K562 (cell line): ENCODE data around the gene PFKFB2. TPM values are rescaled to one million over a fixed set of nuclear protein-coding genes. Genes with fewer than 3 reads are reported as not detected.

ENCODE experiments used
- ATAC-seq: fragments of 200-7000 bp; cut with Tn5 transposase; 3 replicates; pipeline ENCODE4 v1.9.1; 2020; ENCODE audit warnings: moderate library complexity
- BruUV-seq: library from RNA; stranded (reverse); fragments of 400-500 nt; replicated peaks from 2 replicates; lab custom pipeline; 2021; lab: Mats Ljungman, UMichigan
- CTCF ChIA-PET: fragments of 300-600 bp; formaldehyde crosslinking; extraction: SDS; loops from one replicate; lab custom pipeline; 2021; ENCODE audit warnings: low intra/inter-chr PET ratio; lab: Yijun Ruan, JAX
- POLR2A ChIA-PET: fragments of 300-600, 350-650 bp; sonication (Branson Sonifier 250); formaldehyde crosslinking; extraction: SDS; loops from one replicate; lab custom pipeline; 2021; ENCODE audit warnings: antibody characterized with exemption, inconsistent platforms; lab: Yijun Ruan, JAX
- DNase-seq, 4 experiments: peaks; one replicate each; pipeline versions ENCODE4 v3.0.0 to v3.0.0-alpha.2; 2011 to 2018; ENCODE audit warnings: low spot score in 3 of 4, mixed read lengths in 3 of 4; ENCODE audit errors: extremely low read depth in 1 of 4
- FAIRE-seq: peaks from 2 replicates; lab custom pipeline; 2011; peaks lifted over from hg19 to GRCh38; lab: Jason Lieb, UNC
- H2AFZ ChIP-seq: 2 replicates; pipeline ENCODE4 v1.6.0; 2011; ENCODE audit warnings: low read depth, low read length, control low read depth, inconsistent platforms
- H3K27ac ChIP-seq: fragments of 200-600 bp; 3 replicates; pipeline ENCODE4 v1.8.0; 2011; ENCODE audit warnings: low read depth, mild to moderate bottlenecking, control low read depth, inconsistent platforms, low read length, moderate library complexity, mixed read lengths; ENCODE audit errors: extremely low read depth
- H3K27me3 ChIP-seq, 2 experiments: fragments of 300-600 bp in 1 of 2; 2 replicates in 1 of 2; 3 replicates in 1 of 2; pipeline versions ENCODE4 v1.6.0 to v1.8.0; 2011; ENCODE audit warnings: inconsistent platforms in 2 of 2, low read length in 2 of 2, mild to moderate bottlenecking in 1 of 2, mixed read lengths in 1 of 2, moderate library complexity in 1 of 2; ENCODE audit not compliant: control insufficient read depth in 2 of 2, insufficient read depth in 2 of 2
- H3K36me3 ChIP-seq: fragments of 300-600 bp; 3 replicates; pipeline ENCODE4 v1.8.0; 2011; ENCODE audit warnings: mild to moderate bottlenecking, low read length, inconsistent platforms; ENCODE audit not compliant: control insufficient read depth, insufficient read depth
- H3K4me1 ChIP-seq, 2 experiments: fragments of 200-600 bp in 1 of 2; replicated peaks in 1 of 2; 2 replicates in 1 of 2; 3 replicates in 1 of 2; pipeline versions ENCODE4 v1.5.1 to v1.8.0; 2011; ENCODE audit warnings: inconsistent platforms in 2 of 2, low read length in 2 of 2, mild to moderate bottlenecking in 1 of 2, mixed read lengths in 1 of 2, moderate library complexity in 1 of 2; ENCODE audit not compliant: control insufficient read depth in 2 of 2, insufficient read depth in 2 of 2
- H3K4me2 ChIP-seq: 2 replicates; pipeline ENCODE4 v1.6.1; 2011; ENCODE audit warnings: low read length, control low read depth, inconsistent platforms, mixed read lengths; ENCODE audit not compliant: insufficient read depth
- H3K4me3 ChIP-seq: fragments of 200-600 bp; sonication (generic), shearing (Covaris generic); 2 replicates; pipeline ENCODE4 v1.5.1; 2016; ENCODE audit warnings: control low read depth, inconsistent platforms
- H3K79me2 ChIP-seq: fragments of 200-600 bp; 3 replicates; pipeline ENCODE4 v1.8.0; 2011; ENCODE audit warnings: low read length, inconsistent platforms; ENCODE audit not compliant: control insufficient read depth, insufficient read depth
- H3K9ac ChIP-seq, 2 experiments: 2 replicates each; pipeline versions ENCODE4 v1.6.0 to v1.6.1; 2011; ENCODE audit warnings: low read depth in 2 of 2, low read length in 2 of 2, control low read depth in 1 of 2, inconsistent platforms in 1 of 2, mild to moderate bottlenecking in 1 of 2, mixed read lengths in 1 of 2; ENCODE audit not compliant: insufficient read depth in 1 of 2
- H3K9me1 ChIP-seq: one replicate; pipeline ENCODE4 v1.6.0; 2011; ENCODE audit warnings: inconsistent platforms, mild to moderate bottlenecking, low read length, moderate library complexity; ENCODE audit not compliant: control insufficient read depth, insufficient read depth
- H3K9me3 ChIP-seq: replicated peaks from 2 replicates; pipeline ENCODE4 v1.5.1; 2011; ENCODE audit warnings: low read depth, low read length, inconsistent platforms; ENCODE audit not compliant: control insufficient read depth, insufficient read depth
- H4K20me1 ChIP-seq: replicated peaks from 2 replicates; pipeline ENCODE4 v1.6.1; 2011; ENCODE audit warnings: low read length, inconsistent platforms, mixed read lengths; ENCODE audit not compliant: control insufficient read depth, insufficient read depth
- CBFB ChIP-seq: sonication (generic); formaldehyde crosslinking; IDR thresholded peaks from 2 replicates; pipeline ENCODE4 v1.4.0; 2020; ENCODE audit warnings: mild to moderate bottlenecking, missing genetic modification reagents
- CBX5 ChIP-seq: IDR thresholded peaks from 2 replicates; pipeline ENCODE4 v1.6.1; 2014; ENCODE audit warnings: low read depth, borderline replicate concordance
- RBM39 ChIP-seq: fragments of 200-400 bp; formaldehyde crosslinking; optimal IDR thresholded peaks from 2 replicates; pipeline ENCODE3; 2018; ENCODE audit warnings: low read depth, low read length
- RNF2 ChIP-seq: sonication (generic); IDR thresholded peaks from 2 replicates; pipeline ENCODE4 v1.6.1; 2016
- SETDB1 ChIP-seq: IDR thresholded peaks from one replicate; pipeline ENCODE4 v1.6.1; 2012; ENCODE audit warnings: low read length, control low read depth, inconsistent platforms
- TBL1XR1 ChIP-seq, 2 experiments: IDR thresholded peaks; 2 replicates each; pipeline ENCODE4 v1.6.1; 2012; ENCODE audit warnings: improper control_type of control experiment in 2 of 2, low read length in 2 of 2, mild to moderate bottlenecking in 1 of 2
- ZNF830 ChIP-seq: fragments of 250-450 bp; sonication (Bioruptor Pico); IDR thresholded peaks from 2 replicates; pipeline ENCODE4 v1.5.0; 2021; ENCODE audit warnings: mild to moderate bottlenecking
- WGBS: fragments of 100-300 bp; shearing (Covaris generic); methylation state at CpG from one replicate; pipeline ENCODE4 v1.1.6; 2016; ENCODE audit warnings: low coverage, mixed read lengths; ENCODE audit not compliant: insufficient coverage; ENCODE audit errors: missing lambda C conversion rate; 5-methylcytosine and 5-hydroxymethylcytosine counted together
- in situ Hi-C: fragments of 300-500 bp; cut with MboI; formaldehyde crosslinking; loops from 4 replicates; pipeline ENCODE4 v1.15.0; 2018; ENCODE audit warnings: inconsistent platforms, mixed read lengths
- intact Hi-C: fragments of 100-400 bp; cut with micrococcal nuclease; formaldehyde crosslinking; loops from 2 replicates; pipeline ENCODE4 v1.14.2; 2022
- polyA plus RNA-seq, 8 experiments: library from polyadenylated mRNA; depleted of rRNA in 4 of 8; stranded (reverse) in 5 of 8; unstranded in 3 of 8; fragments of >200 nt; fragmentation: Nextera tagmentation in 2 of 8; fragmentation: Illumina TruSeq in 1 of 8; extraction: Ambion mirVana in 2 of 8; extraction: Trizol in 1 of 8; gene quantifications; 2 replicates each; pipeline versions ENCODE4 v1.2.1 to v1.2.3, GENCODE V29; 2011 to 2014; ENCODE audit warnings: inconsistent platforms in 1 of 8, missing spikeins in 1 of 8
- total RNA-seq, 7 experiments: library from RNA; depleted of rRNA in 6 of 7; stranded (reverse); fragments of >200 nt in 6 of 7; fragmentation: Illumina TruSeq in 2 of 7; extraction: Trizol in 2 of 7; gene quantifications; 2 replicates each; pipeline versions ENCODE4 v1.2.1 to v1.2.3, GENCODE V29; 2011 to 2021; ENCODE audit warnings: low replicate concordance in 1 of 7
- TF ChIP-seq, protein P1 (sequence below): sonication (generic); formaldehyde crosslinking; IDR thresholded peaks from 2 replicates; pipeline ENCODE4 v1.8.1; 2023; ENCODE audit warnings: mild to moderate bottlenecking, missing genetic modification reagents
- TF ChIP-seq, protein P2 (sequence below): fragments of 450-650 bp; IDR thresholded peaks from 2 replicates; pipeline ENCODE4 v1.6.1; 2016; ENCODE audit warnings: mild to moderate bottlenecking
- TF ChIP-seq, protein P3 (sequence below): sonication (generic); formaldehyde crosslinking; IDR thresholded peaks from 2 replicates; pipeline ENCODE4 v1.8.0; 2022; ENCODE audit warnings: mild to moderate bottlenecking, low read depth, missing genetic modification reagents
- TF ChIP-seq, protein P4 (sequence below): fragments of 450-650 bp; formaldehyde crosslinking; IDR thresholded peaks from 2 replicates; pipeline ENCODE4 v1.4.0; 2020; ENCODE audit warnings: mild to moderate bottlenecking, moderate library complexity

PFKFB2 gene
- total and polyA plus RNA-seq, 9 of the 15 experiments (the other 6 are each of a cell fraction or from before 2014, with no cell fraction given), result 6.9 to 26.0 (median 16.4) TPM

DNA sequence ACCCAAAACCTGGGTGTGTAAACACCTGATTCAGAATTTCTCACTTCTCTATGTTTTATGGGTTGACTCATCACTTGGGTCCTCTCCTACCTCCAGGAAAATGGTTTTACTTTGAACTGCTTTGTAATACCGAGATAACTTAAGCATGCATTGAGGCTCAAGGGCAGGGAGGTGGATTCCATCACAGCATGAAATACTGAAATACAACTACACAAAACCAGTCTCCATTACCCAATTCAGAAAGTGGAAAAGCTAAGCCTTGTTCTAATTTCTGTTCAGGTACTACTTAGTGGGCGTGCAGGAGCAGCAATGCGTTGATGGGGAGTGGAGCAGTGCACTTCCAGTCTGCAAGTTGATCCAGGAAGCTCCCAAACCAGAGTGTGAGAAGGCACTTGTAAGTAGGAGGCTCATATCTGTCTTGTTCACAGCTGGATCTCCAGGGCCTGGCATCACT is 44.8 kb downstream of the PFKFB2 start:
- no peak overlapping the region for H3K9ac ChIP-seq
- H3K4me1 ChIP-seq, result no peaks in the 10 kb centered on the region; a peak in 1 of 5 replicates
- no peaks in the 10 kb centered on the region for H3K79me2 ChIP-seq
- H3K4me3 ChIP-seq, result no peak overlapping the region
- no TSS peak for BruUV-seq
- no peaks in the 10 kb centered on the region for H4K20me1 ChIP-seq
- POLR2A ChIA-PET, result interaction anchor here (0.6 to 0.7 kb wide), 3 partner anchors 224 to 533 kb away, joined by 3 read pairs; partner anchors contain the start of gene CD55
- WGBS, result 27% methylated on average over 3 of the region's 3 CpGs
- no peak overlapping the region for H2AFZ ChIP-seq
- DNase-seq (no peak), ATAC-seq (no peak), FAIRE-seq (no peak)
- no peaks in the 10 kb centered on the region for H3K36me3 ChIP-seq
- CTCF ChIA-PET, result no interaction called here
- H3K9me1 ChIP-seq, result no peaks in the 10 kb centered on the region
- H3K27me3 ChIP-seq, result no peaks in the 10 kb centered on the region
- in situ Hi-C loops, result no loop called here
- no peaks in the 10 kb centered on the region for H3K9me3 ChIP-seq
- H3K4me2 ChIP-seq, result no peak overlapping the region
- intact Hi-C loops, result no loop called here
- TF ChIP-seq, protein P1, sequence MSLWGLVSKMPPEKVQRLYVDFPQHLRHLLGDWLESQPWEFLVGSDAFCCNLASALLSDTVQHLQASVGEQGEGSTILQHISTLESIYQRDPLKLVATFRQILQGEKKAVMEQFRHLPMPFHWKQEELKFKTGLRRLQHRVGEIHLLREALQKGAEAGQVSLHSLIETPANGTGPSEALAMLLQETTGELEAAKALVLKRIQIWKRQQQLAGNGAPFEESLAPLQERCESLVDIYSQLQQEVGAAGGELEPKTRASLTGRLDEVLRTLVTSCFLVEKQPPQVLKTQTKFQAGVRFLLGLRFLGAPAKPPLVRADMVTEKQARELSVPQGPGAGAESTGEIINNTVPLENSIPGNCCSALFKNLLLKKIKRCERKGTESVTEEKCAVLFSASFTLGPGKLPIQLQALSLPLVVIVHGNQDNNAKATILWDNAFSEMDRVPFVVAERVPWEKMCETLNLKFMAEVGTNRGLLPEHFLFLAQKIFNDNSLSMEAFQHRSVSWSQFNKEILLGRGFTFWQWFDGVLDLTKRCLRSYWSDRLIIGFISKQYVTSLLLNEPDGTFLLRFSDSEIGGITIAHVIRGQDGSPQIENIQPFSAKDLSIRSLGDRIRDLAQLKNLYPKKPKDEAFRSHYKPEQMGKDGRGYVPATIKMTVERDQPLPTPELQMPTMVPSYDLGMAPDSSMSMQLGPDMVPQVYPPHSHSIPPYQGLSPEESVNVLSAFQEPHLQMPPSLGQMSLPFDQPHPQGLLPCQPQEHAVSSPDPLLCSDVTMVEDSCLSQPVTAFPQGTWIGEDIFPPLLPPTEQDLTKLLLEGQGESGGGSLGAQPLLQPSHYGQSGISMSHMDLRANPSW, result no peak
- TF ChIP-seq TBL1XR1 (IDR thresholded peaks at IDR 0.05; ENCODE audit: low read length in 2 of 2) (no peak), CBFB (no peak), CBX5 (no peak), RBM39 (no peak), ZNF830 (CRISPR knock-in tag) (no peak), RNF2 (no peak), SETDB1 (no peak)
- TF ChIP-seq, protein P2, sequence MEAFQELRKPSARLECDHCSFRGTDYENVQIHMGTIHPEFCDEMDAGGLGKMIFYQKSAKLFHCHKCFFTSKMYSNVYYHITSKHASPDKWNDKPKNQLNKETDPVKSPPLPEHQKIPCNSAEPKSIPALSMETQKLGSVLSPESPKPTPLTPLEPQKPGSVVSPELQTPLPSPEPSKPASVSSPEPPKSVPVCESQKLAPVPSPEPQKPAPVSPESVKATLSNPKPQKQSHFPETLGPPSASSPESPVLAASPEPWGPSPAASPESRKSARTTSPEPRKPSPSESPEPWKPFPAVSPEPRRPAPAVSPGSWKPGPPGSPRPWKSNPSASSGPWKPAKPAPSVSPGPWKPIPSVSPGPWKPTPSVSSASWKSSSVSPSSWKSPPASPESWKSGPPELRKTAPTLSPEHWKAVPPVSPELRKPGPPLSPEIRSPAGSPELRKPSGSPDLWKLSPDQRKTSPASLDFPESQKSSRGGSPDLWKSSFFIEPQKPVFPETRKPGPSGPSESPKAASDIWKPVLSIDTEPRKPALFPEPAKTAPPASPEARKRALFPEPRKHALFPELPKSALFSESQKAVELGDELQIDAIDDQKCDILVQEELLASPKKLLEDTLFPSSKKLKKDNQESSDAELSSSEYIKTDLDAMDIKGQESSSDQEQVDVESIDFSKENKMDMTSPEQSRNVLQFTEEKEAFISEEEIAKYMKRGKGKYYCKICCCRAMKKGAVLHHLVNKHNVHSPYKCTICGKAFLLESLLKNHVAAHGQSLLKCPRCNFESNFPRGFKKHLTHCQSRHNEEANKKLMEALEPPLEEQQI, result no peak
- TF ChIP-seq, protein P3, sequence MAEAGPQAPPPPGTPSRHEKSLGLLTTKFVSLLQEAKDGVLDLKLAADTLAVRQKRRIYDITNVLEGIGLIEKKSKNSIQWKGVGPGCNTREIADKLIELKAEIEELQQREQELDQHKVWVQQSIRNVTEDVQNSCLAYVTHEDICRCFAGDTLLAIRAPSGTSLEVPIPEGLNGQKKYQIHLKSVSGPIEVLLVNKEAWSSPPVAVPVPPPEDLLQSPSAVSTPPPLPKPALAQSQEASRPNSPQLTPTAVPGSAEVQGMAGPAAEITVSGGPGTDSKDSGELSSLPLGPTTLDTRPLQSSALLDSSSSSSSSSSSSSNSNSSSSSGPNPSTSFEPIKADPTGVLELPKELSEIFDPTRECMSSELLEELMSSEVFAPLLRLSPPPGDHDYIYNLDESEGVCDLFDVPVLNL (CRISPR knock-in tag), result no peak
- TF ChIP-seq, protein P4, sequence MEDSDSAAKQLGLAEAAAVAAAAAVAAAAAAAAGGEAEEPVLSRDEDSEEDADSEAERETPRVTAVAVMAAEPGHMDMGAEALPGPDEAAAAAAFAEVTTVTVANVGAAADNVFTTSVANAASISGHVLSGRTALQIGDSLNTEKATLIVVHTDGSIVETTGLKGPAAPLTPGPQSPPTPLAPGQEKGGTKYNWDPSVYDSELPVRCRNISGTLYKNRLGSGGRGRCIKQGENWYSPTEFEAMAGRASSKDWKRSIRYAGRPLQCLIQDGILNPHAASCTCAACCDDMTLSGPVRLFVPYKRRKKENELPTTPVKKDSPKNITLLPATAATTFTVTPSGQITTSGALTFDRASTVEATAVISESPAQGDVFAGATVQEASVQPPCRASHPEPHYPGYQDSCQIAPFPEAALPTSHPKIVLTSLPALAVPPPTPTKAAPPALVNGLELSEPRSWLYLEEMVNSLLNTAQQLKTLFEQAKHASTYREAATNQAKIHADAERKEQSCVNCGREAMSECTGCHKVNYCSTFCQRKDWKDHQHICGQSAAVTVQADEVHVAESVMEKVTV (CRISPR knock-in tag), result no peak
- H3K27ac ChIP-seq, result no peak overlapping the region
